Natural killer cell (primary cell): ENCODE results near the gene ITCH. TPM values are rescaled to one million over a fixed set of nuclear protein-coding genes. Genes with fewer than 3 reads are reported as not detected.

Experiments
- ATAC-seq, 3 donors: fragments of 150-1000 bp in 2 of 3; fragments of 200-7000 bp in 1 of 3; cut with Tn5 transposase; 1 replicate in 1 of 3; 2 replicates in 2 of 3; pipeline ENCODE4 v1.10.0; 2021; ENCODE audit warnings: mild to moderate bottlenecking in 2 of 3, moderate library complexity in 2 of 3
- DNase-seq, 2 donors: peaks; one replicate each; pipeline versions ENCODE4 v3.0.0 to v3.0.0-alpha.2; 2013 to 2021; ENCODE audit warnings: mixed read lengths in 1 of 2
- H3K27ac ChIP-seq: one replicate; pipeline ENCODE4 v1.5.1; 2013; ENCODE audit warnings: mild to moderate bottlenecking, low read length
- H3K27me3 ChIP-seq: one replicate; pipeline ENCODE4 v1.6.1; 2013; ENCODE audit warnings: low read length; ENCODE audit not compliant: control insufficient read depth, insufficient read depth
- H3K36me3 ChIP-seq: one replicate; pipeline ENCODE4 v1.6.1; 2013; ENCODE audit warnings: low read length; ENCODE audit not compliant: control insufficient read depth, insufficient read depth
- H3K4me1 ChIP-seq: one replicate; pipeline ENCODE4 v1.6.1; 2013; ENCODE audit warnings: low read length; ENCODE audit not compliant: control insufficient read depth, insufficient read depth
- H3K4me3 ChIP-seq: one replicate; pipeline ENCODE4 v1.5.1; 2013; ENCODE audit warnings: low read length
- H3K9me3 ChIP-seq: one replicate; pipeline ENCODE4 v1.6.1; 2013; ENCODE audit warnings: low read length; ENCODE audit not compliant: control insufficient read depth, insufficient read depth
- H3K27ac Mint-ChIP-seq, 2 donors: one replicate each; pipeline ENCODE4 v1.8.0; 2022; ENCODE audit warnings: mild to moderate bottlenecking in 2 of 2, mixed read lengths in 2 of 2, moderate library complexity in 1 of 2
- H3K27me3 Mint-ChIP-seq, 2 donors: one replicate each; pipeline ENCODE4 v1.8.0; 2022; ENCODE audit warnings: low read depth in 2 of 2, mixed read lengths in 2 of 2
- H3K36me3 Mint-ChIP-seq: one replicate; pipeline ENCODE4 v1.8.0; 2022; ENCODE audit warnings: mixed read lengths
- H3K4me1 Mint-ChIP-seq, 2 donors: one replicate each; pipeline ENCODE4 v1.8.0; 2022; ENCODE audit warnings: mixed read lengths in 2 of 2
- H3K4me3 Mint-ChIP-seq: one replicate; pipeline ENCODE4 v1.8.0; 2022; ENCODE audit warnings: mild to moderate bottlenecking, moderate library complexity, mixed read lengths
- H3K9me3 Mint-ChIP-seq, 2 donors: one replicate each; pipeline ENCODE4 v1.8.0; 2022; ENCODE audit warnings: mixed read lengths in 2 of 2
- WGBS: methylation state at CpG from one replicate; pipeline ENCODE4 v1.1.7; 2013; ENCODE audit warnings: missing lambda C conversion rate; ENCODE audit not compliant: insufficient coverage; 5-methylcytosine and 5-hydroxymethylcytosine counted together
- intact Hi-C: fragments of 100-400 bp; cut with micrococcal nuclease; formaldehyde crosslinking; loops from one replicate; pipeline ENCODE4 v1.14.2; 2022
- total RNA-seq, 4 donors: library from RNA; stranded (reverse); fragments of 120-200 nt in 1 of 4; gene quantifications; one replicate each; pipeline versions ENCODE4 v1.2.3 to v1.2.4, GENCODE V29; 2013 to 2022
- TF ChIP-seq, protein P1 (sequence below): fragments of 200-600 bp; IDR thresholded peaks from one replicate; pipeline ENCODE4 v1.8.0; 2022; ENCODE audit warnings: antibody characterized with exemption

The ITCH gene
- total RNA-seq, 3 donors from 2014 or later (not counting 1 experiment from before 2014, with no cell fraction given): 157 to 182 (median 163) TPM

DNA sequence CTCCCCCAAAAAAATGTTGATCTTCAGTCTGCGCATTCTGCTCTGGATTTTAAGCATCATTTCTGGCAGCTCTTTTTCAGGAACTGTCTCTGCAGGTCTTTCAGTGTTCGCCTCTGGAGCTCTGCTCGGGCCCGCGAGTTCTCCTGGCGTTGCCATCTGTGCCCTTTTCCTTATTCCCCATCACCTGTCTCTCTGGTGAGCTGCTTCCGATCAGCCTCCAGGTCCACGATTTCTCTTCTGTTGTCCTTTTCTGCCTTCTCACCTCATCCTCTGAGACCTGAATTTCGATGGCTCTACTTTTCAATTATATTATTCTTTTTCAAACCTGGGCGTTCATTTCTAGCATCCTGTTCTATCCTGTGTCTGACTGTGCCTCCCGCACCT is 194.9 kb downstream of the ITCH start:
- Mint-ChIP-seq H3K27ac (peak overlapping the region; percentile 90 to 96), H3K36me3 (no peaks in the 10 kb centered on the region), H3K9me3 (no peaks in the 10 kb centered on the region), H3K4me1 (peaks cover 7 to 25% of the 10 kb centered on the region in 2 donors), H3K27me3 (no peaks in the 10 kb centered on the region), H3K4me3 (peak overlapping the region; percentile 89)
- DNase-seq (no peak), ATAC-seq (no peak)
- H3K27me3 ChIP-seq: no peaks in the 10 kb centered on the region
- H3K27ac ChIP-seq: peak overlapping the region; percentile 85
- H3K9me3 ChIP-seq: no peaks in the 10 kb centered on the region
- H3K4me3 ChIP-seq: peak overlapping the region; percentile 70
- intact Hi-C loops: loop anchor here (1.0 kb wide), 2 partner anchors 119 to 255 kb away; partner anchors contain the start of genes AHCY and PIGU
- H3K4me1 ChIP-seq: peaks cover 7% of the 10 kb centered on the region
- no peaks in the 10 kb centered on the region for H3K36me3 ChIP-seq
- TF ChIP-seq, protein P1, sequence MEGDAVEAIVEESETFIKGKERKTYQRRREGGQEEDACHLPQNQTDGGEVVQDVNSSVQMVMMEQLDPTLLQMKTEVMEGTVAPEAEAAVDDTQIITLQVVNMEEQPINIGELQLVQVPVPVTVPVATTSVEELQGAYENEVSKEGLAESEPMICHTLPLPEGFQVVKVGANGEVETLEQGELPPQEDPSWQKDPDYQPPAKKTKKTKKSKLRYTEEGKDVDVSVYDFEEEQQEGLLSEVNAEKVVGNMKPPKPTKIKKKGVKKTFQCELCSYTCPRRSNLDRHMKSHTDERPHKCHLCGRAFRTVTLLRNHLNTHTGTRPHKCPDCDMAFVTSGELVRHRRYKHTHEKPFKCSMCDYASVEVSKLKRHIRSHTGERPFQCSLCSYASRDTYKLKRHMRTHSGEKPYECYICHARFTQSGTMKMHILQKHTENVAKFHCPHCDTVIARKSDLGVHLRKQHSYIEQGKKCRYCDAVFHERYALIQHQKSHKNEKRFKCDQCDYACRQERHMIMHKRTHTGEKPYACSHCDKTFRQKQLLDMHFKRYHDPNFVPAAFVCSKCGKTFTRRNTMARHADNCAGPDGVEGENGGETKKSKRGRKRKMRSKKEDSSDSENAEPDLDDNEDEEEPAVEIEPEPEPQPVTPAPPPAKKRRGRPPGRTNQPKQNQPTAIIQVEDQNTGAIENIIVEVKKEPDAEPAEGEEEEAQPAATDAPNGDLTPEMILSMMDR: no peak
- 24% methylated on average over 11 of the region's 11 CpGs for WGBS

DNA sequence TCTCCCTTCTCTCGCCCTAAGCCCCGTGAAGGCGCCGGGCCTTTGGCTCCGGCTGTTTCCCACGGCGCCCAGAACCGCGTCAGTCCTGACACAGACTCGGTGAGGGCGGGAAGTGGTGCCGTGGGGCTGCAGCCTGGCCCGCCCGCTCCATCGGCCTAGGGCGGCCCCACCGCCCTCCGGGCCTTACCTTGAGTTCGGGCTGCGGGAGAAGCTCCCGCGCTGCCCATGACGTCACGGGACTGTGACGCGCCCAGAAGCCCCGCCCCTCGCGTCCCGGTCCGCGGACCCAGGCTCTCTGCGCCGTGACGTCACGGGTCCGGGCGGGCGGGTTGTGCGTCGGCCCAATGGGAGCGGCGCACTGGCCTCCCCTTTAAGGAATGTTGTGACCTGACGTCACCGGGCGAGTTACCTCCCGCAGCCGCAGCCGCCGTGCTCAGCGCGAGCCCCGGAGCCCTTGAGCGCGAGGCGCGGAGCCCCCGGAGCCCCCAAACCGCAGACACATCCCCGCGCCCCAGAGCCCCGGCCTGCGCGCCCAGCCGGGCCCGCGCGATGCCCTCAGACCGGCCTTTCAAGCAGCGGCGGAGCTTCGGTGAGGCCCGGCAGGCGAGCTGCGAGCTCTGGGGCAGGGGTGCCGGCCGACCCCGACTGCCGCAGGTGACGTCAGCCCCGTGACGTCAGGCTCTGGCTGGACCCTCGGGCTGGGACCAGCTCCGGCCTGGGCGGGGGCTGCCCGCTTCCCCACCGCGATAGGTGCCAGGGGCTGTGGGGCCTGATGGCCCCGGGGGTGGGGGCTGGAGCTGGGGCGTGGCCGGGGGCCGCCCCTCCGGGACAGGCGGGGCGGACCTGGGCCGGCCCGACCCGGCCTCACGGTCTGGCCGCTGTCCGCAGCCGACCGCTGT is 195.5 kb downstream of the ITCH start, which contains the start of gene MAP1LC3A:
Gene MAP1LC3A, plus strand, starts transcription at position 399 of the 899 bp plus-strand sequence. Its CDS starts 151 bp downstream, at position 550.
- Mint-ChIP-seq H3K4me1 (peaks cover 7 to 25% of the 10 kb centered on the region in 2 donors), H3K36me3 (no peaks in the 10 kb centered on the region), H3K4me3 (peak within 1 kb of the TSS; percentile 89), H3K27ac (peak within 1 kb of the TSS; percentile 90 to 96), H3K9me3 (no peaks in the 10 kb centered on the region), H3K27me3 (no peaks in the 10 kb centered on the region)
- ATAC-seq: peak; percentile 87 to 96 (median 88)
- DNase-seq: peak; percentile 97 to 98
- H3K4me1 ChIP-seq: peaks cover 7% of the 10 kb centered on the region
- H3K4me3 ChIP-seq: peak within 1 kb of the TSS; percentile 70
- no peaks in the 10 kb centered on the region for H3K36me3 ChIP-seq
- intact Hi-C loops: loop anchor here (1.0 kb wide), 2 partner anchors 119 to 255 kb away; partner anchors contain the start of genes AHCY and PIGU
- H3K9me3 ChIP-seq: no peaks in the 10 kb centered on the region
- H3K27ac ChIP-seq: peak within 1 kb of the TSS; percentile 85
- WGBS: 16% methylated on average over 103 of the region's 103 CpGs
- H3K27me3 ChIP-seq: no peaks in the 10 kb centered on the region
- TF ChIP-seq, protein P1: no peak

GRCh38 chr20:34559311-34560140 is 196.5 kb downstream of the ITCH start:
- Histone ChIP-seq H3K9me3 (no peaks in the 10 kb centered on the region), H3K27ac (peak overlapping the region; percentile 26), H3K36me3 (no peaks in the 10 kb centered on the region), H3K27me3 (no peaks in the 10 kb centered on the region), H3K4me3 (no peak overlapping the region), H3K4me1 (peaks cover 7% of the 10 kb centered on the region)
- H3K4me3 Mint-ChIP-seq: peak overlapping the region; percentile 79
- H3K27ac Mint-ChIP-seq: peak overlapping the region; percentile 62 to 71
- H3K27me3 Mint-ChIP-seq: no peaks in the 10 kb centered on the region
- TF ChIP-seq, protein P1: no peak
- H3K4me1 Mint-ChIP-seq: peaks cover 7 to 25% of the 10 kb centered on the region in 2 donors
- H3K9me3 Mint-ChIP-seq: no peaks in the 10 kb centered on the region
- intact Hi-C loops: loop anchor here (5.0 kb wide), 1 partner anchor 148 kb away; no protein-coding TSS in a partner anchor
- no peaks in the 10 kb centered on the region for H3K36me3 Mint-ChIP-seq
- DNase-seq (peak in 1 of 2 donors; percentile 51), ATAC-seq (no peak)
- WGBS: 91% methylated on average over 41 of the region's 43 CpGs
